Measurements from ENCODE around the gene CES3.

DNA sequence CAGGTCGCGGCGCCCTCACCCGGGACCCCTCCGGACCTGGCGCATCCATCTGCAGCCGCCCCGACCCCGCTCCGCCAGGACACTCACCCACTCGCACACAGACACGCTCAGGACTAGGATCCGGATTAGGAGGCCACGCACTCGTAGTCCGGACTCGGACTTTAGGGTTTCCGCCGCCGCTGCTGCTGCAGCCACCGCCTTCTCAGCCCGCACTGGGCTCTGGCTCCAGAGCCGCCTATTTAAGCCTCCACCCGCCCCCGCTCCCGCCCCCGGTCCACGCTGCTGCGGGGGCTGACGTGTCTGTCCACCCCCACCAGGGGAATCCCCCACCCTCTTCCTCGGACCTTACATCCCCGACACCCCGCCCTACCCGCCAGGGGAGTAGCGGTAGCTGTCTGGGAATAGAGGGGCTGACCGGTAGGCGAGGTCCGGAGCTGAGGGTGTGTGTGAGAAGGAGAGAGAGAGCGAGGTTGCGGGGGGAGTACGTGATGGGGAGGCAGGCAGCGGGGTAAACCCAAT lies 35.7 kb upstream of the CES3 start, which contains the start of gene RRAD:
- TF ChIP-seq, protein P1, sequence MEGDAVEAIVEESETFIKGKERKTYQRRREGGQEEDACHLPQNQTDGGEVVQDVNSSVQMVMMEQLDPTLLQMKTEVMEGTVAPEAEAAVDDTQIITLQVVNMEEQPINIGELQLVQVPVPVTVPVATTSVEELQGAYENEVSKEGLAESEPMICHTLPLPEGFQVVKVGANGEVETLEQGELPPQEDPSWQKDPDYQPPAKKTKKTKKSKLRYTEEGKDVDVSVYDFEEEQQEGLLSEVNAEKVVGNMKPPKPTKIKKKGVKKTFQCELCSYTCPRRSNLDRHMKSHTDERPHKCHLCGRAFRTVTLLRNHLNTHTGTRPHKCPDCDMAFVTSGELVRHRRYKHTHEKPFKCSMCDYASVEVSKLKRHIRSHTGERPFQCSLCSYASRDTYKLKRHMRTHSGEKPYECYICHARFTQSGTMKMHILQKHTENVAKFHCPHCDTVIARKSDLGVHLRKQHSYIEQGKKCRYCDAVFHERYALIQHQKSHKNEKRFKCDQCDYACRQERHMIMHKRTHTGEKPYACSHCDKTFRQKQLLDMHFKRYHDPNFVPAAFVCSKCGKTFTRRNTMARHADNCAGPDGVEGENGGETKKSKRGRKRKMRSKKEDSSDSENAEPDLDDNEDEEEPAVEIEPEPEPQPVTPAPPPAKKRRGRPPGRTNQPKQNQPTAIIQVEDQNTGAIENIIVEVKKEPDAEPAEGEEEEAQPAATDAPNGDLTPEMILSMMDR (IDR thresholded peaks at IDR 0.05 in 4 of 5, conservative IDR thresholded peaks at IDR 0.05 in 1 of 5), result peak in 3 of 5 experiments; percentile 16 to 25 (median 21)
- TF ChIP-seq POLR2A (IDR thresholded peaks at IDR 0.05), result peak; percentile 86 to 94

All from gastrocnemius medialis (tissue), 4 donors.